Stimulated activated CD4-positive, alpha-beta T cell treated with anti-CD3 and anti-CD28 coated beads, Interleukin-15, amount 100 ng/mL, for 24 hours (primary cell): ENCODE measurements around the gene MAD1L1.

Source experiments
- DNase-seq: peaks from one replicate; pipeline ENCODE4 v3.0.0-alpha.2; 2020

Gene MAD1L1

GRCh38 chr7:1806354-1806753 is 426.4 kb downstream of the MAD1L1 start:
- no peak for DNase-seq

GRCh38 chr7:1804310-1804709 is 428.4 kb downstream of the MAD1L1 start:
- DNase-seq, result no peak

GRCh38 chr7:1802899-1803298 is 429.8 kb downstream of the MAD1L1 start:
- no peak for DNase-seq

- no peak for DNase-seq
These were observed 431.8 kb downstream of the MAD1L1 start for GRCh38 chr7:1800902-1801301.

- no peak for DNase-seq
These were observed 434.6 kb downstream of the MAD1L1 start for GRCh38 chr7:1798191-1798590.

- DNase-seq, result no peak
These were observed 437.7 kb downstream of the MAD1L1 start for GRCh38 chr7:1794888-1795542.

GRCh38 chr7:1787681-1788235 is 445.0 kb downstream of the MAD1L1 start:
- DNase-seq, result no peak

GRCh38 chr7:1787241-1787640 is 445.5 kb downstream of the MAD1L1 start:
- no peak for DNase-seq

- no peak for DNase-seq
These were observed 446.9 kb downstream of the MAD1L1 start for GRCh38 chr7:1785839-1786238.

- DNase-seq, result no peak
These were observed 451.4 kb downstream of the MAD1L1 start for GRCh38 chr7:1781369-1781768.

GRCh38 chr7:1779445-1779844 is 453.3 kb downstream of the MAD1L1 start:
- DNase-seq, result no peak

- DNase-seq, result no peak
These were observed 455.6 kb downstream of the MAD1L1 start for GRCh38 chr7:1777122-1777521.

GRCh38 chr7:1775389-1775788 is 457.4 kb downstream of the MAD1L1 start:
- DNase-seq, result no peak

GRCh38 chr7:1770331-1770730 is 462.4 kb downstream of the MAD1L1 start:
- no peak for DNase-seq

GRCh38 chr7:1769286-1770200 is 463.2 kb downstream of the MAD1L1 start:
- DNase-seq, result no peak

- no peak for DNase-seq
These were observed 463.9 kb downstream of the MAD1L1 start for GRCh38 chr7:1768832-1769231.

GRCh38 chr7:1767524-1767923 is 465.2 kb downstream of the MAD1L1 start:
- DNase-seq, result no peak
